Kidney glomerular epithelial cell (primary cell): Measurements from ENCODE around the gene CAPN13.

Experiments used
- DNase-seq: peaks from one replicate; lab custom pipeline; 2025; lab: John Stamatoyannopoulos, UW

CAPN13 gene

DNA sequence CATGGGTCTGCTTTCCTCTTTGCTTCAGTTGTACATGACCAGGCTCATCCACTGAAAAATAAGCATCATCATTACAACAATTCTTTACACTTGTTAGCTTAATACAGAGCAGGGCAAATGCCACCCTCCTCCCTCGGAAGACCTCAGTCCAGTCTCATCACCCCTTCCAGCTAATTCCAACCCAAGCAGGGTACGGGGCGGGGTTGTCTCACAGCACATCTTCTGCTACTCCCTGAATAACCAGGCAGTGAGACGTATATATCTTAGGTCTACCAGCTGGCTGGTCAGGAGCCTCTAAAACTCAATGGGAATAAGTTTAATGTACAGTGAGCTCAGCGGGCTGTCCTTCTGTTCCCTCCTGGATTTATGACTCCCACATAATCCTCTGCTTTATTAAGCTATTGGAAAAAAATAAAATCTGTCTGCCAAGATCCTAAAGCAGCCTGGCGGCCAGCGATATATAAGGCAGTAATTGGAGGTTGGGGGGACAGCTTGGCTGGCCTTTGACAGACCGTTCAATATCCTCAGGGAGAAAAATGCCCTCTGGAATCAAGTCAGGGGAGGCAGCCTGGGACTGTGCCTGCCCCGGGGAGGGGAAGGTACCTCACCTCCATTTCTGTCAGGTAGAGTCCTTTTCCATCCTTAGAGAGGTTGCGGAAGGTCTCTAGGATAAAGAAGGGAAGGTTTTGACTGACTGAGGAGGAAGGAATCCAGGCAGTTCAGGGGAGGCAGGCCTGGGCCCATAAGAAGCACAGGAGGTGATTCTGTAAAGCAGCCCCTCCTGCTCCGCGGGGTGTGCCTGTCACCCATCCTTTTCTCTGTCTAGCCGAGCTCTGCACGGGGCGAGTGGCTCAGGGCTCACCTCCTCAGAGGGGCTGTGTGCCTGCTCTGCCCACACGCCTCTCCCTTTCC is 76.3 kb downstream of the CAPN13 start:
- no peak for DNase-seq

DNA sequence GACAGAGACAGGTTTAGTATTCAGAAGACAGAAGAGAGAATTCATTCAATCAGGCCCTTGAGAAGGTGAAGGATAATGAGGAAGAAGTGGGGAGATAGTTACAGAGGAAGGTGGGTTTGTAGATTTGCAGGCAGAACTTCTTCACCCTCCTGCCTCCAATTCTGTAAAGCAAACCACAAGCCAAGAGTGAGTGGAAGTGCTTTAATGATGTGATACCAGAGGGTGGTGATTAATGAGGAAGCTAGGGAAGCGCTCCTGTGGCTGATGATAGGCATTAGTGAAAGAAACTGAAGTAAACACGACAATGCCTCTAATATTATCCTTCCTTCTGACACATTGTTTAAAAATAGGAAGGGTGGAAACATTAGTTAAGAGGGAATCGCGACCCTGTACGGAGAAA is 78.2 kb downstream of the CAPN13 start:
- no peak for DNase-seq

DNA sequence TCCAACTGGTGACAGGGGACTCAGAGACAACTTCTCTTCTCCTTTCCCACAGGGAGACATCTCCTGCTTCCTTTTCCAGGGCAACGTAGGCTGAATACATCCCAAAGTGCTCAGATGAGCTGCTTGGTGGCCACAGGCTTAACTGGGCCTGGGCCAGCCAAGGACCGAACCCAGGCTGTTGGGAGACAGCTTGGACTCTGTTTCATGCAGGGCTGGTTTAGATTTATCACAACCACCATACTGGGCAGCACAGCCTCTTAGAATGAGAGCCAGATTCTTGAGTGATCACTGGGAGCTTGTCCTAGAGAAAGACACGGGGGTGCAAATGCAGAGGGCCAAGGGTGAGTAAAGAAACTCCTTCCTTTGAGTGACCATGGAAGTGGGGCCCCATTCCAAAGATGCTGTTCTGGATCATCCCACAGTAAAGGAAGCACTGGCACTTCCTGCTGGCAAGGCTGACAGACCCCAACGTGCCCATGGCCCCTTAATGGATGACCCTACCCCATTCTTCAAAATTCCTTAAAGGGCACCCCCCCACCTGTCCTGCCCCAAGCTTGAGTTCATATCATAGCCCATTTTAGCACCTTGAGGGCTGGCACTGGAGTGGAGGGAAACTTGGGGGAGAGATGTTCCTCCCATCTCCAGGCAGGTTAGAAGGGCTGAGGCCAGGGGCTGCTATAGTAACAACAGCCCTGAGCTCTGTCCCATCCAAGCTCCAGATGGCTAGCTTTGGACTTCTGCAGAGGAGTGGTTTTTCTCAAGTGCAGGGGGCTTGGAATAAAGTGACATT is 84.1 kb downstream of the CAPN13 start:
- no peak for DNase-seq

DNA sequence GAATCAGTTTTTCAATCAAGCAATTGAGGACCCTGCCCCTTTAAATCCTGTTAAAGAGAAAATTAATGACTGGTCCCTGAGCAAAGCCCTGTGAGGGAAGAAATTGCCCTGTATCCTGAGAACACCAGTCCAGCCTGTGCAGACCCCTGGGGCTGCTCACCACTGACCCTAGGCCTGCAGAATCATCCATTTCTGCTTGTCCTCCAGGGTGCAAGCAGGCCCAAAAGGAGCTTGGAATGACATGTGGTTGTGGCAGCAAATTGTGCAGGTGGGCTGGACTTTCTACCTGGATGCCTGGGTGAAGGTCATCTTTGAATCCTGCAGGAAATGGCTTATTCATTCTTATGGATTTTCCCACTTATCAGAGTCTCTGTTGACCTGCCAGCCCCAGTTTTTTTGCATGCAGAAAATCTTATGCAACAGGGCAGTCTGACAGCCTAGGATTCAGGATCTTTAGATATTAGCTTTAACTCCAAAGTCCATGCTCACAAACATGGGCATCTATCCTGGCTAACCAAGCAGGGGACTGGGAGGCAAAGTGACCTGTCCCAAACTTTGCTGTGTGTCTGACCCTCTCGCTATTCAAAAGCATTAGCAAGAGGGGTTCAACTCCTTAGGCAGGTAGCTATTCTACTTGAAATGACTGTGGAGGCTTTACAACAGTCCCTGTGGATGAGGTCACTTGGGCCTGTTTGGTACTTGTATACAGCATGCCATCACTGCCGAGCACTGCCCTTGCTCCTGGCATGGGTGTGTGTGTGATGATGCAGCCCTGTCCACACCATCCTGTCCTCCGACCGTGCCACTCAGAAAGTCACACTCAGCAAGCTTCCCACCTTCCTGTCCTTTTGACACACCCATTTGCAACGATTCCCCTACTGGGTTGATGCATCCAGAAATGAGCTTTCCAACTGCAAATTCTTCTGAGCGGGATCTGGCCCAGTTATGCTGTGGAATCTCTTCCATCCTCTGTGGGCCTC is 85.3 kb downstream of the CAPN13 start:
- no peak for DNase-seq

DNA sequence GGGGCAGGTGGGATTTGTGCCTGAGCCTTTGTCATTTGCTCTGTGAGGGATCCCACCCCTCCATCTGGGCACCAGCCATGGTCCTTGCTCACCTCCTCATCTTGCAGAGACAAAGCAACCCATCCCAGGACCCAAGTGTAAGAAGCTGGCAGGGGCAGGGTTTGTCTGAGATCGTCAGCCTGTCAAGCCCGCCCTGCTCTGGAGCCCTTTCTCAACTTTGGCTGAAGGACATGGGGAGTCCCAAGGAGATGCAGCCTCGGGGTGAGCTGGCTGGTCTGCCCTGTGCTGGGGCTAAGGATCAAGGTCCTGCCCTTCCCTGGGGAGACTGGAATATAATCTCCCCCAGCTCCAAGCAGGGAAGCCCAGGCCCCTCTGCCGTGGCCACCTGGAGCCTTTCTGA is 86.0 kb downstream of the CAPN13 start:
- DNase-seq, result no peak

DNA sequence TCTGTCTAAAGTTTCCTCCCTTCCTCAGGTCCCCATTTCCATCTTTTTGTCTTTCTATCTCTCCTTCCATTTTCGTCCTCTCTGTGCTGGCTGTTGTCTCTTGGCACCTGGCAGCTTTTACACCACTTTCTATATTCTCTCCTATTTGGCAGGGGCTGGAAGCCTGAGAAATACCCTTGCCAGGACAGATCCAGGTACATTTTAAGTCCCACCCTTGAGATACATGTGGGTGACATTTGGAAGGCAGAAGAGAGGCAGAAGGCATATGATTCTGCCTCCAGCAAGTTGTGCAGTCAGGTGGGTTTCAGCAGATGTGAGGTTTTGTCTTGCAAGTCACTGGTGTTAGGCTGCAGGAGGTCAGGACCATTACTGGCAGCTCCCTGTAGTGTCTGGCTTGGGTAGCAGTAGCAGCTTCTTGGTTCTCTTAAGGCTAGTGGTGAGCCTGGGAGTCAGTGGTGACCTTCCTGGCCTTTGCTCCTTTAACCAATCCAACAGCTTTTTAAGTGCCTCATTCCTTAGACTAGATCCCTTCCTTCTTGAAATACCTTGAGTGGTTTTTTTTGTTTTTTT is 90.1 kb downstream of the CAPN13 start:
- no peak for DNase-seq

DNA sequence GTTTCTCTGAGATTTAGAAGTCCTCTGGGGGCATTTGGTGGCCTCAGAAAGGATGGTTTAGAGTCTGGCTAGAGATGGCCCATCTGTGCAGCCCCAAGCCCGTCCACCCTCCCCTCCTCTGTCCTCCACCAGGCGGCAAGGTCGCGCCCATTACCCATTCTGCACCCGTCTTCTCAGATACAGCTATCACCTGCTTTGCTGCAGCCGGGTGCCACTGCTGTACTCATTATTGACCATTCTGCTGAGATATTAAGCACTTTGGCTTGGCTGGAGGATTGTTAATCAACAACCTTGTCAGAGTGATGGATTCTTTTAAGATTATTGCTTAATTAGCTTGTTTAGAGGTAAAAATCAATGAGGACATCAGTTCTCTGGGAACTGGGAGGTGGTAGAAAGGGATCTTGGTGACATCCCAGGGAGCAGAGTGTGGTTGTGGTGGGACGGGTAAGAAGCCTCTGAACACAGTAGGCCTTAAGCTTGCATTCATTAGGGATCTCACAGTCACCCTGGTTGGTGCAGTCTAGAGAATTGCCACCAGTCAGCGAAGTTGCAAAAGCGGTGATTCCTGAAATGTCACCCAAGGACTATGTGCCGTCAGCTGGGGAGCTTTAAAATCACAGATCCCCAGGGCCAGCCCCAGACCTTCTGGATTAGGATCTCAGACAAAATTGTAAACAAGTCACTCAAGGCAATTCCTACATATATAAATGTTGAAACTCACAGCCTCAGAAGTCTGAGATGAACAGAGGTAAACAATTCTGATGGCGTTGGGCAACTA is 90.9 kb downstream of the CAPN13 start:
- no peak for DNase-seq

DNA sequence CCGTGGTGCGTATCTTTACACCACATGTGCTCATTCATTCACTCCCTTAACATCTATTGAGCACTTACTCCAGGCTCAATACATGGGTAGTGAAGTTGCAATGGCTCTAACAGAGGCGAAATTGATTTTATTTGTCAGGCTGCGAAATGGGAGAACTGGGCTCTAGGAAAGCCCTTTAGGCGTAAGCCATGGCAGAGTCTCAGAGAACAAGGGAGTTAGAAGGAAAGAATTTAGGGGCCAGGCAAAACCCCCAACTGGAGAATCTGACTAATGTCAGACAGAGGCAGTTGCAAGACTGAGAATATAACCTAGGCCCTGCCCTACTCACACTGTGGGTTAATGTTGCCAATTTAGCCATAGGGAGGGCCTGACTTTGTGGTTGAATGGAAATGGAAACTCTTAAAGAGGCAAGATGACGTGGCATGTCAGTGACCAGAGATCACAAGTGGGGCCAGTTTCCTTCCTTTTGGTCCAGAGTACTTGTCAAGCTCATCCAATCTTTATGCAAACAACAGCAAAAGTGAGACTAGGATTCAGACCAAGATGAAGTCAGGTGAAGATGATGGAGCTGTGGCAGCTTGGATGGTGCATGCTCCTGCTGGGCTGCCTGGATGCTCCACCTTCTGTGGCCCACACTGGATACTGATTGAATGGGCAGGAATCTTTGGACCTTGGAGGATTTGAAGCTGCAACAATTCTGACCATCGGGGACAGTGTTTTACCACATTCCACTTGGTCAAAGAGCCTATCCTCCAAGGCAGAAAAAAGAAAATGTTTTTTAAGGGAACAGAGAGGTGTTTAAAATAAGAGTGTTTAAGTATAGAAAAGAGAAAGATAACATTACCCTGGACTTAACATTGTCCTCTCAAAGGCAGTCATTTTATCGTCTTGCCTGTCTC is 92.2 kb downstream of the CAPN13 start:
- no peak for DNase-seq

DNA sequence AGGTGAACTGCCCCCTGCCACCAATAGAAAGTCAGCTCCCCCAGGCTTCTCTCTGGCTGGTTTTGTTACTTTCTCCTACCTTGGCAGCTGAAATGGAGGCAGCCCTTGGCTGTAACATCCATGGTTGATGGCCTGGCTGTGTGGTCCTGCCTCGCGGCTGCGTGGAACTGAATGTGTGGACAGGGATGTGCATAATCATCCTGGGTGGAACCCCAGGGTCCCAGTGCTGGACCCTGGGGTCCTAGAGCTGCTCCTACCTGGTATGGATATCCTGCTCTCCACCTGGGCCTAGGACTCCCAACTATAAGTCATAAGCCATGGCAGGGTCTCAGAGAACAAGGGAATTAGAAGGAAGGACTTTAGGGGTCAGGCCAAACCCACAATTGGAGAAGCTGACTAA is 93.5 kb downstream of the CAPN13 start:
- no peak for DNase-seq

DNA sequence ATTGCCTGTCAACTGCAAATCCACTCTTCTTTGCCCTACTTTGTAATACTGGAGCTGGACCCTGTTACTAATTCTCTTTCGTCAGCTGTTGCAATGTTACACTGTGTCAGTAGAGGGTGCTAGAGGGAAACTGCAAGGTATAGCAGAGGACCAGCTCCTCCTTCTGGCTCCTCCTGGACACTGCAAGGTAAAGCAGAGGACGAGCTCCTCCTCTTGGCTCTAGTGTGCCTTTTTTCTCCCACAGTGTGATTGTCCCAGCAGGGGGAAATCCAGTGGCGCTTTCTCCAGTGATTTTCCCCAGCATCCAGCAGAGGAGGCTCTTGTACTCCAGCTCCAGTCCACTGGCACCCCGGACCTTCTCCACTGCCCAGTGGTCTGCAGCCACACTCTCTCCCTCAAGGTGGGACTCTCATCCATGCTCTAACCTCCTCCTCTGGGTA is 95.6 kb downstream of the CAPN13 start:
- DNase-seq, result peak; percentile 93

DNA sequence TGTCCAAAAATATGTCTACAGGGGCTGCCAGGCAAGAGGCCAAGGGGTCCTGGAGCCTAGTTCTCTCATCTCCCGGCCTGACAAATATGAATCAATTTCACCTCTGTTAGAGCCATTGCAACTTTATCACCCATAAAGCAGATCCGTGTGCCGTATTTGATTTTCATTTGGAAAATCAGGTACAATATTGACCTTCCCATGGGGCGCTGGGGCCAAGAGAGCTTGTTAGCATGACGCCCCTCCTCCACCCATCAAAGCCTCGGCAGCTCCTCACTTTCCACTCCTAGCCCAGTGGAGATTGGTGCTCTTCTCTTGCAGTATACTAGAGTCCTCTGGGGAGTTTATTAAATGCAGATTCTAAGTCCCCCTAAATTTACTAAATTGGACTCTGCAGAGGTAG is 96.8 kb downstream of the CAPN13 start:
- no peak for DNase-seq

DNA sequence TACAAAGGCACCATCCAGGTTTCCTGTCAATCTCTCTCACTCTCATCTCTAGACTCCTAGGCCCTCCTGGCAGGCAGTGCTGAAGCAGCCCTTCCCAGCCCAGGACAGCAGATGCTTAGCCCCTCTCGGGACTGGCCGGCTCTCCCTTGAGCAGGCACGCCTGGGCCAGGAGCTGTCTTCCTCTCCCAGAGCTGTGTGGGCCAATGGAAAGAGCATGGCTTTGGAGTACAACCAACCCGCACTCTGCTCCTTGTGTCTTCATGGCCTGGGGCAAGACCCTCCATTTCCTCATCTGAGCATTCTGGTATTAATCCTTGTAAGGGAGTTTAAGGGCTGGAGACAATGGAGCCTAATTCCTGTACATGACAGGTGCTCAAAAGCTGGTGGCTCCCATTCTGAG is 97.2 kb downstream of the CAPN13 start:
- no peak for DNase-seq

DNA sequence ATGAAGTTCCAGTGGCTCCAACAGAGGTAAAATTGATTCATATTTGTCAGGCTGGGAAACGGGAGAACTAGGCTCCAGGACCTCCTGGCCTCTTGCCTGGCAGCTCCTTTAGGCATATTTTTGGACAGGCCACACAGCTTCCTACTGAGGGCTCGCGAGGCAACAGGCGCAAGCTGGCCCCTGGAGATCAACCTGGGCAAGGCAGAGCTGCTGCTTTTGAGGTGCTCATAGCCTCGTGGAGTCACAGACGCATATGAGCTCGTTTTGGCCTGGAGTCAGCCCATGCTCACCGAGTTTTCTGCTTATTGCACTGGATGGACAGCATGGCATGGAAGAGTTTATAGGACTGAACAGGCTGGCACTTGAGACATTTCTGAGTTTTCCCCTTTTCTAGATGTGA is 97.7 kb downstream of the CAPN13 start:
- DNase-seq, result no peak

DNA sequence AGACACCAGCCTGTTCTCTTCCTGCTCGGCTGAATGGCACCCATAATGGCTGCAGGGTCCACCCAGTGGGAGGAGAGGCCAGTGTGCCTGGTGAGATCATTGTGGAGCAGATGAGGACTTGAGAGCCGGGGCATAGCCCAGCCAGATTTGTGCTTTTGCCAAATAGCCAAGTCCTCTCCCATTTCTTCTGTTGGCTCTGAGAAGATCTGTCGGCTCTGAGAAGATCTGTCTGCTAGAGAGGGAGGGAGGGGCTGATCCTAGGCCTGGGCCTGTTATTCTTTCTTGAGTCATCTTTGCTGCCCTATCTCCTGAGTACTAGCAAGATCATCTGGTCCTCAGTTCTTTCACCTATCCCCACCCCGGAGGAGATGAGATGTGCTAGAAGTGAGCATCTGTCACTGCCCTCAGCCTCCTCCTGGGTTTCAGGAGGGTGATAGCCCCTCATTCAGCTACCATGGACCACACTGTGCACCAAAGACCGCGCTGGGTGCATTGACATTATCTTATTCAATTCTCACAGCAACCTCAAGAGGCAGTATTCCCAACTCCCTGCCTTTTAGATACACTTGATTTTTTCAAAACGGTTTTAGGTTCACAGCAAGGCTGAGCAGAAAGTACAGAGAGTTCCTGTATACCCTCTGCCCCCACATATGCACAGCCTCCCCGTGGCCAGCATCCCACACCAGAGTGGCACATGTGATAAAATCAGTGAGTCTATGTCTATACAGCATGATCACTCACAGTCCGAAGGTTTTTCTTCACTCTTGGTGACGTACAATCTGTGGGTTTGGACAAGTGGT is 98.6 kb downstream of the CAPN13 start:
- DNase-seq, result no peak

DNA sequence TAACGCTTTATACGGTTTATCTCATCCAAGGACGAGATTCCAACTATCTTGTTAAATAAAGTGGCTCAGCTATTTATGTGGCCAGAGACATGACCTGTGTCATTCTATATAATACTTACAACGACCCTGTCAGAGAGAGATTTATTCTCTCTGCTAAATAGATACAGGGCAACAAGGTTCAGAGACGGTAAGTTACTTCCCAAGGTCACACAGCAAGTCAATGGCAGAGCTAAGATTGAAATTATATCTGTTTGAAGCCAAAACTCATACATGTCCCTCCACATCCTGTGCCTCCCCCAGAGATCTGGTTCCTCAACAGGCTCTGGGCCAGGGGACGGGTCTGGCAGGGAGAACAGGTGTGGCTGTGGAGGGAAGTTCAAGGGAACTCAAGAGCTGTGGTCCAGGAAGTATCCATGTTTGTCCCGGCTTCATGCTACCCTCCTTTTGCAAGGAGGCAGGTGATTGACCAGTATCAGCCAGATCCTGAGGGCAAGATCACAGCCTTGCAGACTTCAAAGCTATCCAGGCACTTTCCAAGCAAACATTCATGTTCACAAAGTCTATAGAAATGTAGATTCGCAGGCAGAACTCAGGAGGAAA is 99.8 kb downstream of the CAPN13 start:
- no peak for DNase-seq

DNA sequence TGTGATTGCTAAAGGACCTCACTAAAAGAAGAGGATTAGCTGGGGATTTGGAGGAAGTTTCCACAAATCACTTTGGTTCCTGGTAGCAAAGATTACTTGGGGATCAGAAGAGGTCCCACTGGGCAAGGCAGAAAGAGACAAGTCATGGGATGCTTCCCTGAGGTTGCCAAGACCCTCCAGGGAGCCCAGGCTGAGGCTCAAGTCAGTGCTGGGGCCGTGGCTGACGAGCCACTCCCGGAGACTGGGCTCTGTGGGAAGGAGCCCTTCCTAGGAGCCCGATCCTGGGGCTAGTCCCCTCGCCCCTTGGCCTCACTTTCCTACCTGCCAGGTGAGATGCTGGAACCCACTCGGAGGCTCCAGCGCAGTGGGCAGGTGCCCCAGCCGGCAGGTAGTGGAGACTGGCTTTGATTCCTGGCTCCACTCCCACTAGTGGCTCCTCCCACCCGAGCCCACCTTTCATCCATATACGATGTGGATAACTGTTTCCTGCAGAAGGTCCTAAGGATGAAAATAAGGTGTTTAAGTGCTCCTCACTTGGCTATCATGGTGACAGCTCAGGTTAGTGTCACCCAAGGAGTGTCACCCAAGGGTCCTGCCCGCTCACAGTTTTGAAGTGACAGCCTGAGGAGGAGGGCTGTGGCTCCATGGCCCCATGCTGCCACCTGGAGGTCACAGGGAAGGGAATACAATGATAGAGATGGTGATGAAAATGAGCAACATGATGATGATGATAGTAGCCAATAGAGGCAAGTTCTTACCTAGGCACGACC is 100.5 kb downstream of the CAPN13 start:
- DNase-seq, result peak; percentile 44

DNA sequence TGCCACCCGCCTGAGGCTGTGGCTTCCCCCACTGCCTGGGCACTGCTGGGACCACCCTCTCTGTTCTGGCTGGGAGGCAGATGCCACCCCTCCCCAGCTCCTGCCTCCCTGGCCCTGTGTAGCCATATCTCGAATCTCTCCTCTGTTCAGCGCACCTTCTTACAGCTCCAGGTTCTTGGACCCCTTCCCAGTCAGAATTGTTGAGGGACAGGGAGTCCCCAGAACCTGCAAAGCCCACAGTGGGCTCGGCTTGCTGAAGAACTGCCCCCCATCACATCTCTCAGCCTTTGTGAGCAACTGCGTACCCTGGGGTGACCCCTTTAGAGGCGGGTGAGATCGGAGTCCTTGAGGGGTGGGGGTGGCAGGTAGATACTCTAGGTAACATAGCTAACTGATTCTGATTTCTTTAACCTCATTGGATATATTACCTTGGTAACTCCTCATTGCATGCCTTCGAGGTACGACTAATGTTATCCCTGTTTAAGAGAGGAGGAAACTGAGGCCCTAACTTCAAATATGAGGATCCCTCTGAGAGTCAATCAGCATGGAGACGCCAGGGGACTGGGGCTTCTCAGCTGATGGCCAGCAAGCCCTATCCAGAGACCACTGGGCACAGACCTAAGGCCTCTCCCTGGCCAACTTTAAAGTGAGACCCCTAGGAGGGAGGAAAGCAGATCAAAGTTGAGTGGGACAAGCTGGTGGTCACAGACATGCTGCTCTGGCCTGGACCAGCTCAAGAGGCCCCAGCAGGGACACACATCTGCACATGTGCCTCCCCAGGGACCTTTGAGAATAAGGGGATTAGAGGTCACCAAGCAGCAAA is 101.3 kb downstream of the CAPN13 start:
- DNase-seq, result no peak
